ENCODE data around the gene NOL7. TPM values are rescaled to one million over a fixed set of nuclear protein-coding genes. Genes with fewer than 3 reads are reported as not detected.

Gene NOL7
- total RNA-seq, 2 donors from 2014 or later = 54.1 to 82.1 TPM

DNA sequence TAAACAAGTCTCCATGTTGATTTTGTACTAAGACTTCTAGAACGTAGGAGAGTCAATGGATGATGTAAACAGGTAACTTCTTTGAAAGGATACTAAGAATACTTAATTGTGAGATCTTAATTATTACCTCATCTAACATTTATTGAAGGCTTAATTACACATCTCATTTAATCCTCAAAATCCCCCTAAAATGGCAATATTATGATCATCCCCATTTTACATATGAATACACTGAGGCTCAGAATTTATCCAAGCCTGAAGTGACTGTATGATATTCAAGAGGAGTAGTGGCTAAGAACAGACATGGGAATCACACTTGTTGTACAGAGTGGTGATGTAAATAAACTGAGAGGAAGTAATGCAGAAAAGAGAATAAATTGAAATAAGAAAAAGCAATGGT, 22.9 kb downstream of the NOL7 start:
- H3K4me1 ChIP-seq = no peaks in the 10 kb centered on the region
- intact Hi-C loops (cut with DNase I) = no loop called here
- no peaks in the 10 kb centered on the region for H3K9me3 ChIP-seq
- no peak overlapping the region for H3K9ac ChIP-seq (ENCODE audit: low read depth in 2 of 2, low read length in 2 of 2)
- TF ChIP-seq, protein P1, sequence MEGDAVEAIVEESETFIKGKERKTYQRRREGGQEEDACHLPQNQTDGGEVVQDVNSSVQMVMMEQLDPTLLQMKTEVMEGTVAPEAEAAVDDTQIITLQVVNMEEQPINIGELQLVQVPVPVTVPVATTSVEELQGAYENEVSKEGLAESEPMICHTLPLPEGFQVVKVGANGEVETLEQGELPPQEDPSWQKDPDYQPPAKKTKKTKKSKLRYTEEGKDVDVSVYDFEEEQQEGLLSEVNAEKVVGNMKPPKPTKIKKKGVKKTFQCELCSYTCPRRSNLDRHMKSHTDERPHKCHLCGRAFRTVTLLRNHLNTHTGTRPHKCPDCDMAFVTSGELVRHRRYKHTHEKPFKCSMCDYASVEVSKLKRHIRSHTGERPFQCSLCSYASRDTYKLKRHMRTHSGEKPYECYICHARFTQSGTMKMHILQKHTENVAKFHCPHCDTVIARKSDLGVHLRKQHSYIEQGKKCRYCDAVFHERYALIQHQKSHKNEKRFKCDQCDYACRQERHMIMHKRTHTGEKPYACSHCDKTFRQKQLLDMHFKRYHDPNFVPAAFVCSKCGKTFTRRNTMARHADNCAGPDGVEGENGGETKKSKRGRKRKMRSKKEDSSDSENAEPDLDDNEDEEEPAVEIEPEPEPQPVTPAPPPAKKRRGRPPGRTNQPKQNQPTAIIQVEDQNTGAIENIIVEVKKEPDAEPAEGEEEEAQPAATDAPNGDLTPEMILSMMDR (IDR thresholded peaks at IDR 0.05) = no peak
- no peaks in the 10 kb centered on the region for H3K36me3 ChIP-seq
- no peak overlapping the region for H3K4me3 ChIP-seq
- no peak for DNase-seq
- no peaks in the 10 kb centered on the region for H3K27me3 ChIP-seq
- H3K27ac ChIP-seq = no peak overlapping the region

DNA sequence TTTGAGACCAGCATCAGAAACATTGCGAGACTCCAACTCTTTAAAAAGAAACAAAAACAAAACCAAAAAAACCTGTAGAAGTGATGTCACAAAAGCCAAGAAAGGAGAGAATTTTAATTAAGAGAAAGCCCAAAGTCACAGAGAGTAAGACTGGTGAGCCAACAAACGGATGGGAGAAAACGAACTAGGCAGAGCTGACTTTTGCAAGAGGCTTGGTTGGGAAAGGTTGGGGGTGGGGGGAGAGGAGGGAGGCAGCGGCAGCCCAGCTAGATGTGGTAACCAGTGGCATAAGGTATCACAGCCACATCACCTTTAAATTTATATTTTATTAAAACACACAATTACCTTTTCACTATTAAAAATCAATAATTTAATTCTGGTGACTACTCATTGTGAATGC, 23.5 kb downstream of the NOL7 start:
- Histone ChIP-seq H3K4me1 (no peaks in the 10 kb centered on the region), H3K36me3 (no peaks in the 10 kb centered on the region), H3K4me3 (no peak overlapping the region), H3K27me3 (no peaks in the 10 kb centered on the region), H3K27ac (no peak overlapping the region), H3K9ac (ENCODE audit: low read depth in 2 of 2, low read length in 2 of 2) (no peak overlapping the region), H3K9me3 (no peaks in the 10 kb centered on the region)
- no peak for DNase-seq
- intact Hi-C loops (cut with DNase I) = no loop called here
- TF ChIP-seq, protein P1 (IDR thresholded peaks at IDR 0.05) = no peak

DNA sequence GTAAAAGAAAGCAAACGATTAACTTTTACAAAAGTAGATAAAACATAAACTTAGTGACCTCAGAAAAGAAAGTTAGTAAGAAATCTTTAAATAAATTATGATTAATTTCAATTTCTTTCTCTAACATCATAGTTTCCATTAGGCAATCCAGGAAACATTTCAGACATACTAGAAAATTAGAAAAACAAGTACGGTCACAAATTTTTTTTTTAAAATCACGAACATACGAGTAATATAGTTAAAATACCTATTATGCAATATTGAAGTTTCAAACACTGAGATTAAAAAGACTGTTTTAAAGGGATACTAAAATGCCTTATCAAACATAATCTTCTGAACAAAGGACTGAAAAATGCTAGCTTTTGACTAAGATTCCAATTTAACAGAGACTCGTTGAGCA, 26.2 kb downstream of the NOL7 start:
- no peaks in the 10 kb centered on the region for H3K27me3 ChIP-seq
- H3K4me1 ChIP-seq = no peaks in the 10 kb centered on the region
- intact Hi-C loops (cut with DNase I) = no loop called here
- TF ChIP-seq, protein P1 (IDR thresholded peaks at IDR 0.05) = no peak
- H3K27ac ChIP-seq = no peak overlapping the region
- no peak overlapping the region for H3K4me3 ChIP-seq
- H3K36me3 ChIP-seq = no peaks in the 10 kb centered on the region
- DNase-seq = no peak
- no peaks in the 10 kb centered on the region for H3K9me3 ChIP-seq
- no peak overlapping the region for H3K9ac ChIP-seq (ENCODE audit: low read depth in 2 of 2, low read length in 2 of 2)

DNA sequence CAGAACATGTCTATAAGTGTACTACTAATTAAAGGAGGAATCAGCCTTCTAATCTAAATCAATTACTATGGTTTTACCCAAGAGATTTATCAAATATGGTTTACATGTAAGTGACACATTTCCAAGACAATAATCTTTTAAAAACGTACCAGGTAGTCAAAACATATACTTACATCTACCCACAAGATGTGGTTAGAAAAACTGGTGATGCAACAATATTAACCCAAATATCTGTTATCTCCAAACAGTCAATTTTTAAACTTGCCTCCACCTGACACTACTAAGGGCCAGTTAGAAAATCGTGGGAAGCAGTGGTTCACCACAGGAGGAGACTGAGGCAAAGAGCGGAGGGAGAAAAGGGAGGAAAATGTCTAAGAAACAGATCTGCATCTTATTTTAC, 28.0 kb downstream of the NOL7 start:
- intact Hi-C loops (cut with DNase I) = no loop called here
- H3K9ac ChIP-seq (ENCODE audit: low read depth in 2 of 2, low read length in 2 of 2) = no peak overlapping the region
- no peaks in the 10 kb centered on the region for H3K9me3 ChIP-seq
- no peak for DNase-seq
- H3K27me3 ChIP-seq = no peaks in the 10 kb centered on the region
- no peaks in the 10 kb centered on the region for H3K4me1 ChIP-seq
- TF ChIP-seq, protein P1 (IDR thresholded peaks at IDR 0.05) = no peak
- no peaks in the 10 kb centered on the region for H3K36me3 ChIP-seq
- H3K4me3 ChIP-seq = no peak overlapping the region
- H3K27ac ChIP-seq = no peak overlapping the region

DNA sequence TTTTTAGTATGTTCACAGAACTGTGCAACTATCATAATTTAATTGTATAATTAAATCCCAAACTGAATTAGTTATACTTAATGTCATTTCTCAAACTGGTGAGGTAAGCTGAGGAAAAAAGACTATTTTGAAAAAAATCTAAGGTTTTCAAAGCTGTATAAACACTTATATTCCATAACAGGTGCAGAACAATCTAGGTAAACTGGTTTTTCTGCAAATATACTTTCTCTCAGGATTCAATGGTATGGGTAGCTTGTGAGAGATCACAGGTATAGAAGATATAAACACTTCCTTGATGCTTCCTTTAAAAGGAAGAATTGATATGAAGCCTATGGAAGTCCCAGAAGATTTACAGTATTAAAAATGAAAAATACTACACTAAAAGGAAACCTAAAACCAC, 33.7 kb downstream of the NOL7 start:
- Histone ChIP-seq H3K9ac (ENCODE audit: low read depth in 2 of 2, low read length in 2 of 2) (no peak overlapping the region), H3K27me3 (no peaks in the 10 kb centered on the region), H3K4me1 (no peaks in the 10 kb centered on the region), H3K27ac (no peak overlapping the region), H3K9me3 (no peaks in the 10 kb centered on the region), H3K36me3 (no peaks in the 10 kb centered on the region), H3K4me3 (no peak overlapping the region)
- intact Hi-C loops (cut with DNase I) = no loop called here
- TF ChIP-seq, protein P1 (IDR thresholded peaks at IDR 0.05) = no peak
- DNase-seq = no peak

DNA sequence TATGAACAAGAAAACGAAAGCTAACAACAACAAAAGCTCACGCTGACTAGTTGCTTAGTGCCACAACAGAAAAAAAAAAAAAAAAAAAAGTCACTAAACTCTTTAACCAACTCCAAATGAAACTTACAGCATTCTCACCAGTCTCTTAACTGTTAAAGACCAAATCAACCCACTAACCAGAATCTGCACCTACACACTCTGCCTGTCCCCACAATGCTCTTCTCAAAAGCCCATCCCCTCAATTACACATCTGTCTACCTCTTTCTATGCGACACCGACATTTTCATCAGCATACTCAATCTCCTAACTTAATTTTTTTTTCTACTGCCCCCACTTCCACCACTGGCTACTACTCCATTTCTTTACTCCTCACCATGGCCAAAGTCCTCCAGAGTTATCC, 34.3 kb downstream of the NOL7 start:
- intact Hi-C loops (cut with DNase I) = no loop called here
- Histone ChIP-seq H3K9ac (ENCODE audit: low read depth in 2 of 2, low read length in 2 of 2) (no peak overlapping the region), H3K27me3 (no peaks in the 10 kb centered on the region), H3K4me1 (no peaks in the 10 kb centered on the region), H3K36me3 (no peaks in the 10 kb centered on the region), H3K9me3 (no peaks in the 10 kb centered on the region), H3K4me3 (no peak overlapping the region), H3K27ac (no peak overlapping the region)
- DNase-seq = no peak
- TF ChIP-seq, protein P1 (IDR thresholded peaks at IDR 0.05) = no peak
